Heart right ventricle (tissue), 16 donors: Measurements from ENCODE around the gene DENND11. TPM values are rescaled to one million over a fixed set of nuclear protein-coding genes. Genes with fewer than 3 reads are reported as not detected.

Experiments used
- ATAC-seq, 8 donors: fragments of 200-7000 bp; cut with Tn5 transposase; one replicate each; pipeline ENCODE4 v1.9.1; 2020; ENCODE audit warnings: mild to moderate bottlenecking in 8 of 8, moderate library complexity in 8 of 8, moderate number of reproducible peaks in 1 of 8
- DNase-seq, 2 donors: peaks; one replicate each; pipeline ENCODE4 v3.0.0-alpha.2; 2020
- H3K27ac ChIP-seq, 10 donors: fragments of 200-600 bp; sonication (generic) in 2 of 10; one replicate each; pipeline versions ENCODE4 v1.5.0 to v1.8.0; 2020 to 2022; ENCODE audit warnings: mild to moderate bottlenecking in 3 of 10
- H3K27me3 ChIP-seq, 7 donors: fragments of 200-600 bp; one replicate each; pipeline ENCODE4 v1.8.0; 2021 to 2022; ENCODE audit warnings: mild to moderate bottlenecking in 2 of 7
- H3K36me3 ChIP-seq, 9 donors: fragments of 200-600 bp; sonication (generic) in 1 of 9; one replicate each; pipeline versions ENCODE4 v1.5.0 to v1.8.0; 2020 to 2022; ENCODE audit warnings: mild to moderate bottlenecking in 2 of 9
- H3K4me1 ChIP-seq, 9 donors: fragments of 200-600 bp; sonication (generic) in 1 of 9; one replicate each; pipeline versions ENCODE4 v1.5.0 to v1.8.0; 2020 to 2022; ENCODE audit warnings: mild to moderate bottlenecking in 4 of 9
- H3K4me3 ChIP-seq, 10 donors: fragments of 200-600 bp; sonication (generic) in 2 of 10; one replicate each; pipeline versions ENCODE4 v1.5.0 to v1.8.0; 2020 to 2022; ENCODE audit warnings: mild to moderate bottlenecking in 7 of 10, moderate library complexity in 2 of 10
- H3K9me3 ChIP-seq, 11 donors: fragments of 200-600 bp in 10 of 11; sonication (generic) in 2 of 11; one replicate each; pipeline versions ENCODE4 v1.5.0 to v1.8.0; 2013 to 2022; ENCODE audit warnings: mild to moderate bottlenecking in 2 of 11, control low read depth in 1 of 11, moderate library complexity in 1 of 11
- CTCF ChIP-seq, 9 donors: fragments of 200-600 bp; sonication (generic) in 2 of 9; IDR thresholded peaks; one replicate each; pipeline versions ENCODE4 v1.5.0 to v1.8.0; 2021 to 2022; ENCODE audit warnings: antibody characterized with exemption in 9 of 9, mild to moderate bottlenecking in 5 of 9, moderate library complexity in 1 of 9
- WGBS, 2 donors: extraction: QIAGEN DNeasy Blood & Tissue Kit; methylation state at CpG; one replicate each; pipeline ENCODE4 v1.1.7; 2013; ENCODE audit warnings: inconsistent platforms in 1 of 2; 5-methylcytosine and 5-hydroxymethylcytosine counted together
- intact Hi-C, 10 donors: fragments of 100-400 bp; cut with DNase I; formaldehyde crosslinking; loops; one replicate each; pipeline versions ENCODE4 v1.11.1 to v1.14.2; 2022
- polyA plus RNA-seq, 2 donors: library from polyadenylated mRNA; stranded (reverse); fragments of 200-250 nt; gene quantifications; one replicate each; pipeline ENCODE4 v1.2.3, GENCODE V29; 2013
- total RNA-seq, 10 donors: library from RNA; stranded (reverse); fragmentation: NEBNext Ultra II Directional in 3 of 10; extraction: Animal tissue kit (Norgen Biotek cat#: 25700) in 3 of 10; gene quantifications; one replicate each; pipeline versions ENCODE4 v1.2.1 to v1.2.4, GENCODE V29; 2021 to 2023
- donor health status: Arrhythmogenic right ventricular cardiomyopathy.
- donor health status: ischemic (EF 13 %, LVEDD 7.1; RV severe dilation, severe dysfunction).
- donor health status: healthy with polysubstance abuse.
- donor health status: DM: no; HTN: yes; CAD: no.
- donor health status: DM: no; HTN: no; CAD: no.
- donor health status: ischemic (EF 25% LVEDD 6.9; RV normal size, moderate dysfunction).
- donor health status: ischemic (EF 25% LVEDD 5.7; RV mildly dilated, moderate dysfunction).
- donor health status: healthy.
- donor health status: DM: yes; HTN: yes; CAD: no.
- donor health status: Ischemic cardiomyopathy.
- donor health status: ischemic (EF 35%, LVEDD 5.7; RV mildly dilated, moderate dysfunction).
- donor health status: nonischemic (EF 11% LVEDD 7.7; RV severe dilation, severe dysfunction).
- donor health status: DM: yes; HTN: yes; CAD: no.
- donor health status: PGD.
- donor health status: ischemic (EF 29% LVEDD 5.4; RV normal size, mild dysfunction).
- donor health status: nonischemic (EF 23%, LVEDD 6.1; RV moderate dilation, normal function).

DENND11 gene
- total and polyA plus RNA-seq, 12 donors: 2.7 to 11.5 (median 8.0) TPM

GRCh38 chr7:141737118-141737835 is 35.3 kb upstream of the DENND11 start:
- Histone ChIP-seq H3K4me1 (peaks cover 6 to 35% (median 26%) of the 10 kb centered on the region in 9 donors), H3K36me3 (peaks cover 0 to 32% (median 6%) of the 10 kb centered on the region in 9 donors), H3K9me3 (no peaks in the 10 kb centered on the region), H3K27me3 (no peaks in the 10 kb centered on the region), H3K4me3 (peak overlapping the region; percentile 61 to 88 (median 77)), H3K27ac (peak overlapping the region in 9 of 10 donors; percentile 70 to 89 (median 80))
- TF ChIP-seq CTCF (IDR thresholded peaks at IDR 0.05): no peak
- ATAC-seq (peak in 2 of 8 donors; percentile 20 to 39), DNase-seq (no peak)
- 74 to 81% methylated on average over 11 of the region's 11 CpGs for WGBS, 2 donors
- intact Hi-C loops: loop anchor here in 9 of 10 donors (2.0 to 10.0 kb wide), 6 partner anchors 35 to 85 kb away; partner anchors contain the start of gene DENND11 (in 2 of the 9)

GRCh38 chr7:141731476-141732149 is 29.6 kb upstream of the DENND11 start:
- 63 to 67% methylated on average over 24 of the region's 24 CpGs for WGBS, 2 donors
- Histone ChIP-seq H3K36me3 (peaks cover 0 to 11% (median 0%) of the 10 kb centered on the region in 9 donors), H3K27ac (no peak overlapping the region), H3K27me3 (no peaks in the 10 kb centered on the region), H3K4me3 (peak overlapping the region in 2 of 10 donors; percentile 6 to 17), H3K9me3 (no peaks in the 10 kb centered on the region), H3K4me1 (peaks cover 0 to 1% (median 0%) of the 10 kb centered on the region in 9 donors)
- ATAC-seq: peak in 7 of 8 donors; percentile 40 to 83 (median 67)
- DNase-seq: peak; percentile 8 to 25
- intact Hi-C loops: loop anchor here in 4 of 10 donors (5.0 to 10.0 kb wide), 3 partner anchors 59 to 77 kb away; no protein-coding TSS in a partner anchor
- no peak for TF ChIP-seq CTCF (IDR thresholded peaks at IDR 0.05)

- ATAC-seq (no peak), DNase-seq (no peak)
- H3K4me1 ChIP-seq: no peaks in the 10 kb centered on the region
- H3K36me3 ChIP-seq: peaks cover 0 to 16% (median 0%) of the 10 kb centered on the region in 9 donors
- no peak overlapping the region for H3K4me3 ChIP-seq
- intact Hi-C loops: no loop called here
- 97% methylated on average over 1 of the region's 1 CpG for WGBS, 2 donors
- no peak for TF ChIP-seq CTCF (IDR thresholded peaks at IDR 0.05)
- H3K9me3 ChIP-seq: no peaks in the 10 kb centered on the region
- no peaks in the 10 kb centered on the region for H3K27me3 ChIP-seq
- no peak overlapping the region for H3K27ac ChIP-seq
Measured at GRCh38 chr7:141729020-141729419, 27.1 kb upstream of the DENND11 start.

GRCh38 chr7:141722529-141722928 is 20.6 kb upstream of the DENND11 start:
- H3K27ac ChIP-seq: no peak overlapping the region
- no peaks in the 10 kb centered on the region for H3K4me1 ChIP-seq
- DNase-seq (no peak), ATAC-seq (no peak)
- intact Hi-C loops: no loop called here
- peaks cover 0 to 36% (median 0%) of the 10 kb centered on the region in 9 donors for H3K36me3 ChIP-seq
- no peaks in the 10 kb centered on the region for H3K9me3 ChIP-seq
- H3K4me3 ChIP-seq: no peak overlapping the region
- no peak for TF ChIP-seq CTCF (IDR thresholded peaks at IDR 0.05)
- no peaks in the 10 kb centered on the region for H3K27me3 ChIP-seq
- WGBS, 2 donors: 83 to 92% methylated on average over 2 of the region's 2 CpGs
